ENCODE results near the gene CCNYL1.
A peak's percentile ranks its signal among the peaks of the same experiment; 100 is the strongest.

Gene CCNYL1

DNA sequence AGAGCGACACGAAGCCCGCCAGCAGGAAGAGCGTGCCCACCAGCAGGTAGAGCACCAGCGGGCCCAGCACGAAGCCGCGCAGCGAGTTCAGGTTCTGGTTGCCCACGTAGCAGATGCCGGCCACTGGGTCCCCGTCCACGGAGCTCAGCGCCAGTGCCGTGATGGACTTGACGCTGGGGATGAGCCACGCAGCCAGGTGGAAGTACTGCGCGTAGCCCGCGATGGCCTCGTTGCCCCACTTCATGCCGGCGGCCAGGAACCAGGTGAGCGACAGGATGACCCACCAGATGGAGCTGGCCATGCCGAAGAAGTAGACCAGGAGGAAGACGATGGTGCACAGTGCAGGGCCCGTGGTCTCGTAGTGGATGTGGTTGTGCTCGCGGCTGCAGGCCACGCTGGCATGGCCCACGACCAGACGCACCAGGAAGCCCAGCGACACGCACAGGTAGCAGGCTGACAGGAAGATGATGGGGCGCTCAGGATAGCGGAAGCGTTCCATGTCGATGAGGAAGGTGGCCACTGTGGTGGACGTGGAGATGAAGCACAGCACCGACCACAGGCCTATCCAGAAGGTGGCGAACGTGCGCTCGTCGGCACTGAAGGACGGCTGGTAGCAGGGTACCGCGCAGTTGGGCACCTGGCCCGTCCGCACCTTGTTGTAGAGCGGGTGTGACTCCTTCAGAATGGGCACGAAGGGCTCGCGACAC lies 56.2 kb downstream of the CCNYL1 start:
- peak; percentile 3 for DNase-seq

GRCh38 chr2:207768168-207768865 lies 56.9 kb downstream of the CCNYL1 start:
- DNase-seq, result peak; percentile 12

DNA sequence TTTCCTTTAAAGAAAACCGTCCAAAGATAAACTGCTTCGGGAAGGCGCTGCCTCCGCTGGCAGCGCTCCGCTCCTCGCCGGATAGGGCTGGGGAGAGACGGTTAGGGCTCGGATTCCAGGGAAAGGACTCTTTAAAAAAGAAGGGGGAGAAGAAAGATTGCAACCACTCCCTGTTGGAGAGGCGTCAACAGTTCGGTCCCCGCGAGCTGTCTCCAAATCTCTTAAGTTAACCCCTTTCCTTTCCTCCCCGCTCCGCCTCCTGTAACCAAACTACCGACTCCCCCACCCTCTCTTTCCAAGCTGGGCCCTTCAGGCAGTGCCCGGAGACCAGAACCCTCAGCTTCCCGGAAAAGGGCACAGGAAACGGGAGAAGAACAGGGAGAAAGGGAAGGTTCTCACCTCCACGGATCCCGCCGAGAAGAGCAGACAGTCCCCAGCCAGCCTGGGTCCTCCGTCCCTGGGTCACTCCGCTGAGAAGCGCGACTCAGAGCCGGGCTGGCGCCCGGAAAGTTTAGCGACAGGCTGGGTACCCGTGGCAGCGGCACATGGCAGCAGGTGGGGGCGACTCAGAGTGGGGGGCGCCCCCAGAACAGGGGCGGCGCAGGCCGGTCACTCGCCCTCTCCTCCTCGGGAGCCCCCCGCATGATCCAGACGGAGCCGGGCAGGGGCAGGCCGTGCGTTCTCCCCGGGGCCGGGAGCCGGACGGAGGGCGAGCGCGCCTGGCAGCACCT lies 57.6 kb downstream of the CCNYL1 start:
- DNase-seq, result no peak

DNA sequence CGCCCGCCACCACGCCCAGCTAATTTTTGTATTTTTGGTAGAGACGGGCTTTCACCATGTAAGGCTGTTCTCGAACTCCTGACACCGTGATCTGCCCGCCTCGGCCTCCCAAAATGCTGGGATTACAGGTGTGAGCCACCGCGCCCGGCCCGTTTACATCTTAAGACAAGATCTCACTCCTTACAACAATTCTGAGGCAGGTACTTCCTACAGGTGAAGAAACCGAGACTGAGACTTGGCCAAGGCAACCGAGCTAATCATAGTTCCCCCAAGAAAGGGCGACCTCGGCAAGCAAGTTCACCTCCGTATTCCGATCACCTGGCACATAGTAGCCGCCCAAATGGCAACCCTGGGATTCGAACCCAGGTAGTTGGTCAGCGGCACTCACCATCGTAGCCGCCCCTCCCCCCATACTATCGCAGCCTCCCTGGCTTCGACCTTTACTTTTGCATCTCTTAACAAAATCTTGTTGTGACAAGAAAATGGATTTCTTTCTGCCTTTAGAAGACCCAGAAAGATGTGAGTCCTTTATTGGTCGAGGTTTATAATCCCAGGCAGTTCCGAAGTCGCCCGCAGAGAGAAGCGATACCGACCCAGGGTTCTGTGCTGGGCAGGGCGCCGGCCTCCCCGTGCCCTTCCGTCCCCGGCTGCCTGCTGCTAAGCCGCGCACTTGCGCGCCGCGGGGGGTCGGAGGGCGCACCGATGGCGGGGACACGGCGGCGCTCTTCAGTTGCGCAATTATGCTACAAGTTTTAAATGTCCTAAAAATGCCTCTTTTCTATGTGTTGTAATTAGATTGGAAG lies 59.4 kb downstream of the CCNYL1 start:
- no peak for DNase-seq

GRCh38 chr2:207771421-207771820 lies 60.0 kb downstream of the CCNYL1 start:
- DNase-seq, result no peak

DNA sequence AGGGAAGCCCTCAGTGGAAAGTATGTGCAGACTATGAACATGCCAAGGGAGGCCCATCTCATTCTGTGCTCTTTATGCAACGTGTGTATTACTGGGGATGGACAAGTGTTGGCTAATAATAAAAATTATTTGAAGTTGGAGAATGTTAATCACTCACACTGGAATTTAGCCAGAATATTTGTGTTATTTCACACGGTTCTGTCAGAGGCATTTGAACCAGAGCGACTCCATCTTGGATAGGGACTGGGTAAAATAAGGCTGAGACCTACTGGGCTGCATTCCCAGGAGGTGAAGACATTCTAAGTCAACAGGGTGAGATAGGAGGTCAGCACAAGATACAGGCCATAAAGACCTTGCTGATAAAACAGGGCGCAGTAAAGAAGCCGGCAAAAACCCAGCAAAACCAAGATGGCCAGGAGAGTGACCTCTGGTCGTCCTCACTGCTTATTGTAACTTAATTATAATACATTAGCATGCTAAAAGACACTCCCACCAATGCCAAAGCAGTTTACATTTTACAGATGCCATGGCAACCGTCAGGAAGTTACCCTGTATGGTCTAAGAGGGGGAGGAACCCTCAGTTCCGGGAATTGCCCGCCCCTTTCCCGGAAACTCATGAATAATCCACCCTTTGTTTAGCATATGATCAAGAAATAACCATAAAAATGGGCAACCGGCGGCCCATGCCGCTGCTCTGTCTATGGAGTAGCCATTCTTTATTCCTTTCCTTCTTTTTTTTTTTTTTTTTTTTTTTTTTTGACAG lies 60.8 kb downstream of the CCNYL1 start:
- DNase-seq, result no peak

DNA sequence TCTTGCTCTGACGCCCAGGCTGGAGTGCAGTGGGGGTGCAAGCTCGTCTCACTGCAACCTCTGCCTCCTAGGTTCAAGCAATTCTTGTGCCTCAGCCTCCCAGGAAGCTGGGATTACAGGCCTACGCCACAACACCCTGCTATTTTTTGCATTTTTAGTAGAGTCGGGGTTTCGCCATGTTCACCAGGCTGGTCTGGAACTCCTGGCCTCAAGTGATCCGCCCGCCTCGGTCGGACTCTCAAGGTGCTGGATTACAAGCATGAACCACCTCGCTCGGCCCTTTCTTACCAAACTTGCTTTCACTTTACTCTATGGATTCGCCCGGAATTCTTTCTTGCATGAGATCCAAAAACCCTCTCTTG lies 61.4 kb downstream of the CCNYL1 start:
- DNase-seq, result no peak

DNA sequence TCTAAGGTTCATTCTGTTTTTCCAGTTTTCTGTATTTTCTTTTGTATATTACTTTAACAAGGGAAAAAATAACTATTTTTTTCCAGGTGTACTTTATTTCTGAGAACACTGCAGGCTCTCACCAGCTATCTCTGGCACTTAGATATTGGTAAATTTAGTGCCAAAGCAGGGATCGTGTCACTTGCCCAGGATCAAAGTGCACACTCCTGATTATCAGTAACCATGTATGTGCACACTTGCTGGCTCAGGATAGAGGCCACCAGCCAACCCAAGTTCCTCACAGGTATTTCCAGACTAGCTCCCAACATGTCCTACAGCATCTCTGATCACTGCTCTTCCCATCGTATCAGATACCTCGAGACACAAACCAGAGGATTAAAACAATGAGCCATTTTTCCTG lies 64.0 kb downstream of the CCNYL1 start:
- no peak for DNase-seq

GRCh38 chr2:207777124-207777523 lies 65.7 kb downstream of the CCNYL1 start:
- DNase-seq, result no peak

DNA sequence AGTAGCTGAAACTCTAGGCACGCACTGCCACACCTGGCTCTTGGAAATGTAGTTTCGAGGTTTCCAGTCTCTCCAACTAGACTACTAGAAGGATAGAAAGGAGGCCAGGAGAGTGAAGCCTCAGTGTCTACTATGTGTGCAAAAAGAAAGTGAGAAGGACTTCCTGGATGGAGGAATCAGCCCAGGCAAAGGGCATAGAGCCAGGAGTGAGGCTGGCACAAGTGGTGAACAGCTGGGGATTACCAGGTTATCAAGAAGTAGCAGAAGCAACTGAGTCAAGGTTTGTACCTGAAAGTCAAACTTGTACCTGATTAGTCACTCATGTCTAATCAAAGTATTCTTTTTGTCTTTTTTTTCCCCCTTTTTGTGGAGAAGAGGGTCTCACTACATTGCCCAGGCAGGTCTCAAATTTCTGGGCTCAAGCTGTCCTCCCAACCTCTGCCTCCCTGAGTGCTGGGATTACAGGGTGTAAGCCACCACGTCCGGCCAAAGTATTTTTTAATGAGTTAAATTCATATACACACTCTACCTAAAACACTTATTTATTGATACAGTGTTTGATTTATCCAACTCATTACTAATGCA lies 67.0 kb downstream of the CCNYL1 start:
- DNase-seq, result no peak

GRCh38 chr2:207779523-207779922 lies 68.1 kb downstream of the CCNYL1 start:
- no peak for DNase-seq

- DNase-seq, result peak; percentile 53
Observed at GRCh38 chr2:207782238-207783030, 71.0 kb downstream of the CCNYL1 start.

DNA sequence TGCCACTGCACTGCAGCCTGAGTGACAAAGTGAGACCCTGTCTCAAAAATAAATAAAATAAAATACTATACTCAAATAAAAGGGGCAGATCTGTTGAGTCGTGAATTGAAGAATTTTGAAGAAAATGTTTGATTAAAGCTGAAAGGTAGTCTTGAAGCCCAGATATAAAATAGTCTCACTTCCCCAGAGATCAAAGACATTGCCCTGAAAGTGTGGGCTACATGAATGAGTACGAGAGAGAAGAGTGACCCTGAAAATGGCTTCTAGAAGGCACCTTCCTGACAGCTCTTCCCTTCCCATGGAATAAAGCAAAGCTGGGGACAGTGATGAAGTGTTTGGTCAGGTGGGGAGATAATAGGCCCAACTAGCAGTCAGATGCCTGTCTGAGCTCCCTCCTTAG lies 72.1 kb downstream of the CCNYL1 start:
- no peak for DNase-seq

GRCh38 chr2:207784898-207785297 lies 73.5 kb downstream of the CCNYL1 start:
- no peak for DNase-seq

- no peak for DNase-seq
Observed at GRCh38 chr2:207787017-207787416, 75.6 kb downstream of the CCNYL1 start.

GRCh38 chr2:207787800-207788199 lies 76.4 kb downstream of the CCNYL1 start:
- no peak for DNase-seq

GRCh38 chr2:207790898-207791297 lies 79.5 kb downstream of the CCNYL1 start:
- no peak for DNase-seq

DNA sequence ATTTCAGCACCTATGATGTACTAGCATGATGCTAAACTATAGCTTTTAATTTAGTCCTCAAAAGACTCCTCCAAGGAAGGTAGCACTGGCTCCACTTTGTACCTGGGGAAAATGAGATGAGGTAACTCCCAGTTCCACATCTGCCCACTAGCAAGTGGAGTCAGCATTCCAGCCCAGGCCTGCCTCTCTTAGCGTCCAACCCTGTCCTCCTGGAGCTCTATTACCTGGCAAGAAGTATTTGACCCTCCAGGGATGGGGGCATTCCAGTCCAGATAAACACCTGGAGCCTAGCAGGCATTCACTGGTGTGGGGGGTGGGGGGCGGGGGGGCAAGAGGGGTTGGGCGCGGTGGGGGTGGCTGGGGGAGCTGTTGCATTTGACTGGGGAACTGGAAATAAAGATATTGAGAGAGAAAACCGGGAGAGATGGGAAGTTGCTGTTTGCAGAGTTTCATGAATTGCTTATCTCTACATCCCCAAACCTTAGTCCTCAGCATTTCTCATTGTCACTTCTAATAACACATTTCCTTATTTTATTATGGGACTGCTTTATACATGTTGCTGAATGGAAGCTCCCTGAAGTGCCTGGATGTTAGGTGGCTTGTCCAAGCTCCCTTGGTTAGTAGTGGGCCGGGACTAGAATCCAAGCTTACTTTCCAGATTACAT lies 80.3 kb downstream of the CCNYL1 start:
- no peak for DNase-seq

DNA sequence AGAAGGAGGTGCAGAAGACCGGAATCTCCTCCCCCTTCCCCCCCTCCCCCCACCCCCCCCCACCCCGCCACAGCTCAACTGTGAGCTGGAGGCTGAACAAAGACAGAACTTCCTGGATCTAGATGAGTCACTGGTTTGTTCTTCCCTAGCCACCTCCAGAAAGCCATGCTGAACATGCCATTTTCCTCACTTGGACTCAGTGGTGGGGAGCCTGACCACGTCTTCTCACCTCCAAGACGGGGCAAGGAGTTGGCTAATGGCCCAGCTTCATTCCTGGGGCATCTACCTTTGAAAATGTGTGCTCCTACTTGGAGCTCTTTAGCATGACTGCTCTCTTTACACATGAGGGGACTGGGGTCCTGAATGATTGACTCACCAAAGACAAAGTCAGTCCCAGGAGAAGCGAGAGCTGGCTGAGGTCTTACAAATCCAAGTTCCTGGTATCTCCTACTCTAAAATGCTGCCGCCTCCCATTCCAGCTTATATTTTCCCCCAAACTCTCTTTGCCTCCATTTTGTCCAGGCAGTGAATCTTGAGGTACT lies 80.9 kb downstream of the CCNYL1 start:
- no peak for DNase-seq

Data from NCI-H1105 (cell line).